Activated CD4-positive, alpha-beta T cell treated with anti-CD3 and anti-CD28 coated beads, Interleukin-2, amount 10 ng/mL, durations not matched to agents 7 days and 5 days (primary cell): ENCODE results near the gene CUX1. TPM values are rescaled to one million over a fixed set of nuclear protein-coding genes. Genes with fewer than 3 reads are reported as not detected.

Experiments used
- CTCF ChIA-PET: fragments of 350-600 bp; sonication (Branson Sonifier 250); formaldehyde crosslinking; loops from one replicate; lab custom pipeline; 2021; ENCODE audit warnings: antibody characterized with exemption; lab: Charles Lee
- POLR2A ChIA-PET: fragments of 350-600 bp; sonication (Branson Sonifier 250); formaldehyde crosslinking; loops from one replicate; lab custom pipeline; 2021; ENCODE audit warnings: antibody characterized with exemption; lab: Charles Lee
- DNase-seq: peaks from one replicate; pipeline ENCODE4 v3.0.0-alpha.2; 2020
- H3K27ac Mint-ChIP-seq: one replicate; pipeline ENCODE4 v1.8.0; 2021; ENCODE audit warnings: mild to moderate bottlenecking, moderate library complexity, mixed read lengths
- H3K27me3 Mint-ChIP-seq: one replicate; pipeline ENCODE4 v1.8.0; 2021; ENCODE audit warnings: mixed read lengths
- H3K36me3 Mint-ChIP-seq: one replicate; pipeline ENCODE4 v1.8.0; 2021; ENCODE audit warnings: low read depth, mixed read lengths
- H3K4me1 Mint-ChIP-seq: one replicate; pipeline ENCODE4 v1.8.0; 2021; ENCODE audit warnings: mixed read lengths
- H3K4me3 Mint-ChIP-seq: one replicate; pipeline ENCODE4 v1.8.0; 2021; ENCODE audit warnings: mild to moderate bottlenecking, moderate library complexity, mixed read lengths
- H3K9me3 Mint-ChIP-seq: one replicate; pipeline ENCODE4 v1.8.0; 2021; ENCODE audit warnings: mixed read lengths
- total RNA-seq, 2 experiments: library from RNA; stranded (reverse); gene quantifications; one replicate each; pipeline ENCODE4 v1.2.3, GENCODE V29; 2021

Gene CUX1
- total RNA-seq, 2 experiments from 2014 or later: 27.8 to 34.7 TPM

GRCh38 chr7:101890749-101891523 is 73.5 kb downstream of the CUX1 start:
- no peak overlapping the region for H3K27ac Mint-ChIP-seq
- no peaks in the 10 kb centered on the region for H3K27me3 Mint-ChIP-seq
- H3K9me3 Mint-ChIP-seq: no peaks in the 10 kb centered on the region
- POLR2A ChIA-PET: no interaction called here
- peaks cover 1% of the 10 kb centered on the region for H3K4me1 Mint-ChIP-seq
- H3K4me3 Mint-ChIP-seq: no peak overlapping the region
- no peak for DNase-seq
- no peaks in the 10 kb centered on the region for H3K36me3 Mint-ChIP-seq
- CTCF ChIA-PET: no interaction called here

DNA sequence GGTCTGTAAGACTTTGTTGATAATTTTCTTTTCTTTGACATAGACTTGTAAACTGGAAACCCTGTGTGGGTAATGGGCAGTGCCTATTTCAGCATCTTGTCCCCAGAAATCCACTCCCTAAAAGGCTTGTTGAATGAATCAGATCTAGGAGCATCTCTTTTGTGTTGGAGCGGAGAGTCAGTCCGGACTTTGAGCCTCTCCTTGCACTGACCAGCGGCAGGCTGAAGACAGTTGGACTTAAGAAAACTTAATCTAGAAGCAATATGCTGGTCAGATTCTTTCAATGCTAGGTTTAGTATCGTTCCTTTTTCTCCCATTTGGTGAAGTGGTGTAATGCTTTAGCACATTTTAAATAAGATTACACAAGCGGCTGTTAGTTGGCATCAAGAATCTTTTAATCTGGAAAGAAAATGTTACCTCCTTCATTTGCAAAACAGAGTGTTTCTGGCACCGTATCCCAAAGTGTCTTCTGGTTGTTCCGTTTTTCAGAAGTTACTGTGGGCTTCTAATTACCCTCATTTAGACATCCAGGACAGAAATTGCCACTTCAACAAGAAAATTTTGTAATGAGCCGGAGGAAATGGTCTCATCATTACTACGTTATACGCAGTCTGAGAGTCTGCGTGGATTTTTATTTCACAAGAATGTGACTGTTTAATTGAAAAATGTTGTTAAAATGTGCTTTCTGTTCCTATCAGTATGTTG is 74.7 kb downstream of the CUX1 start:
- Mint-ChIP-seq H3K27me3 (no peaks in the 10 kb centered on the region), H3K4me3 (no peak overlapping the region), H3K27ac (no peak overlapping the region), H3K4me1 (no peaks in the 10 kb centered on the region), H3K9me3 (no peaks in the 10 kb centered on the region), H3K36me3 (no peaks in the 10 kb centered on the region)
- ChIA-PET POLR2A (no interaction called here), CTCF (interaction anchor here (0.7 to 1.2 kb wide), 2 partner anchors 8 to 337 kb away, joined by 3 read pairs; no protein-coding TSS in a partner anchor)
- no peak for DNase-seq

- CTCF ChIA-PET: interaction anchor here (1.1 to 1.2 kb wide), 2 partner anchors 9 to 36 kb away, joined by 3 read pairs; no protein-coding TSS in a partner anchor
- Mint-ChIP-seq H3K4me3 (no peak overlapping the region), H3K27me3 (no peaks in the 10 kb centered on the region), H3K36me3 (no peaks in the 10 kb centered on the region), H3K4me1 (no peaks in the 10 kb centered on the region), H3K27ac (no peak overlapping the region), H3K9me3 (no peaks in the 10 kb centered on the region)
- no peak for DNase-seq
- POLR2A ChIA-PET: no interaction called here
Measured at GRCh38 chr7:101893341-101894082, 76.1 kb downstream of the CUX1 start.

DNA sequence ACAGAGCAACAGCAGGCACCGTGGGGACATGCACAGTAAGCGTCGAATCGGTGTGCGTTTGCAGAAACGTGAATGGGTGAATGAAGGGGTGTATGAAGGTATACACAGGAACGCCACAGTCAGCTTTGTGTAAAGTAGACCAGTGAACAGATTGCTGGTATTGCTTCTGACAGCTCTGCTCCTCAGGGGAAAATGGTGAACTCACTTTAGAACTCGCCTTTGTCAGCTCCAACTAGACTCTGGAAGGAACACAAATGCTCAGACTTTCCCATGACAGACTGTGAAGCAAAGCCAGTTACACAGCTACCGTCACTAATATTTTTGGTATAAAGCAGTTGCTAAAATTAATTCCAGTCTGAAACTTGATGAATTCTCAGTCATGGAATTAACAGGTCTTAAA is 78.9 kb downstream of the CUX1 start:
- Mint-ChIP-seq H3K27me3 (no peaks in the 10 kb centered on the region), H3K36me3 (no peaks in the 10 kb centered on the region), H3K4me1 (no peaks in the 10 kb centered on the region), H3K9me3 (no peaks in the 10 kb centered on the region), H3K27ac (no peak overlapping the region), H3K4me3 (no peak overlapping the region)
- CTCF ChIA-PET: no interaction called here
- no peak for DNase-seq
- POLR2A ChIA-PET: no interaction called here

GRCh38 chr7:101896941-101897340 is 79.5 kb downstream of the CUX1 start:
- DNase-seq: no peak
- Mint-ChIP-seq H3K27me3 (no peaks in the 10 kb centered on the region), H3K27ac (no peak overlapping the region), H3K36me3 (no peaks in the 10 kb centered on the region), H3K4me3 (no peak overlapping the region), H3K9me3 (no peaks in the 10 kb centered on the region), H3K4me1 (no peaks in the 10 kb centered on the region)
- POLR2A ChIA-PET: interaction anchor here (0.6 kb wide), 1 partner anchor 23 kb away, joined by 3 read pairs; no protein-coding TSS in a partner anchor
- CTCF ChIA-PET: no interaction called here

- ChIA-PET POLR2A (no interaction called here), CTCF (interaction anchor here (0.5 to 0.6 kb wide), 2 partner anchors 193 to 246 kb away, joined by 3 read pairs; no protein-coding TSS in a partner anchor)
- no peaks in the 10 kb centered on the region for H3K27me3 Mint-ChIP-seq
- H3K4me3 Mint-ChIP-seq: no peak overlapping the region
- H3K36me3 Mint-ChIP-seq: no peaks in the 10 kb centered on the region
- H3K4me1 Mint-ChIP-seq: no peaks in the 10 kb centered on the region
- H3K9me3 Mint-ChIP-seq: no peaks in the 10 kb centered on the region
- DNase-seq: no peak
- H3K27ac Mint-ChIP-seq: no peak overlapping the region
Measured at GRCh38 chr7:101898106-101898505, 80.7 kb downstream of the CUX1 start.

- CTCF ChIA-PET: no interaction called here
Measured at GRCh38 chr7:101899616-101900015, 82.2 kb downstream of the CUX1 start.

DNA sequence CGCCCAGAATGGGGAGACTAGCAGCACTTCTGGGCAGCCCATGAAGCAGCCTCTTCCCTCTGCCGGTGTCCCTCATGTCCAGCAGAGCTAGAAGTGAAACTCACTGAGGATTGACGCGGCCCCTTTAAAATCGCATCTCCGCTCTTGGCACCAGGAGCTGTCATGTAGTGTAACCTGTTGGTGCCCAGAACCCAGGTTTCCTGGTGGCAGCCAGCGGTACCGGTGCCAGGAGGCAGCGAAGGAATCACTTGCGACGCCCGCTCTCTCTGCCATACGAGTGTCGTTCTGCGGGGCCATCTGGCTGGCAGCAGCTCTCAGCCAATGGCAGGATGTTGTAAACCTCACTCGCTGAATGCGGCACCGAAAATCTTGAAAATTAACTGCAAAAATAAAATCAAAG is 82.7 kb downstream of the CUX1 start:
- Mint-ChIP-seq H3K36me3 (no peaks in the 10 kb centered on the region), H3K4me3 (no peak overlapping the region), H3K27ac (no peak overlapping the region), H3K4me1 (no peaks in the 10 kb centered on the region), H3K27me3 (no peaks in the 10 kb centered on the region), H3K9me3 (no peaks in the 10 kb centered on the region)
- POLR2A ChIA-PET: no interaction called here
- DNase-seq: no peak
- CTCF ChIA-PET: no interaction called here

More at GRCh38 chr7:101899616-101900015, 82.2 kb downstream of the CUX1 start:
- H3K9me3 Mint-ChIP-seq: no peaks in the 10 kb centered on the region
- POLR2A ChIA-PET: no interaction called here
- H3K27me3 Mint-ChIP-seq: no peaks in the 10 kb centered on the region
- no peak overlapping the region for H3K27ac Mint-ChIP-seq
- no peaks in the 10 kb centered on the region for H3K4me1 Mint-ChIP-seq
- H3K4me3 Mint-ChIP-seq: no peak overlapping the region
- H3K36me3 Mint-ChIP-seq: no peaks in the 10 kb centered on the region
- no peak for DNase-seq

- Mint-ChIP-seq H3K4me1 (no peaks in the 10 kb centered on the region), H3K27ac (no peak overlapping the region), H3K27me3 (no peaks in the 10 kb centered on the region), H3K4me3 (no peak overlapping the region), H3K36me3 (no peaks in the 10 kb centered on the region), H3K9me3 (no peaks in the 10 kb centered on the region)
- ChIA-PET POLR2A (no interaction called here), CTCF (no interaction called here)
- DNase-seq: no peak
Measured at GRCh38 chr7:101901661-101902491, 84.5 kb downstream of the CUX1 start.

DNA sequence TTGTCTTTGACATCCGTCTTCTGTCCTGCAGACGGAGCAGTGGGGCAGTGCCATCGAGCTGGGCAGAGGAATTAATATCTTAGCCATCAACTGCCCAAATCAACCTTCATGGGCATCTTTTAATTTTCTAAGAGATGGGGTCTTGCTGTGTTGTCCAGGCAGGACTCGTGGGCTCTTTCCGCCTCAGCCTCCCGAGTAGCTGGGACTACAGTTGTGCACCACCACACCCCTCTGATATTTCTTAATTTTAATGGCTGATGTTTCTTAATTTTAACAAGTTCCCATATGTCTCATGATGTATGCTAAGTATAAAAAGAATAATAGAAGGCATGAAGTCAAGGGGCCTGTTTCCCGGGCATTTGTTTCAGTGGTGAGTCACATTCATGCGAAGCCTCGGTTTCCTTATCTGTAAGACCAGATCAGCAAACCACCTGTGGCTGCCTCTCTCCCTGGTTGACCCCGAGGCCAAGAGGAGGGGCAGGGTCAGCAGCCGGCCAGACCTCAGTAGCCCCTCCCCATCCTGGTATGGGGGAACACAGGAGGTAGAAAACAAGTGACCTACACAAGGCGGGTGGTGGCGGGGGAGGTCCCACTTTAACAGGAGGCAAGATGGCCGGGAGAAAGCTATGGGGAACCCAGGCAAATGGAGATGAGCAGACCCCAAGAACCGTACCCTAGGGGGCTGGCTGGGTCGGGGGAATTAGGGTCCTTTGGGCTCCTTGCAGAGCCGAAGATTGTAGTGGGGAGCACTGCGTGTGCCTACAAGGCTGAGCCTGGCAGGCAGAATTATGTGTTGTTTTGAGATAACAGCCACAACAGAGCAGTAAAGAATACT is 85.5 kb downstream of the CUX1 start:
- no peak overlapping the region for H3K27ac Mint-ChIP-seq
- no peaks in the 10 kb centered on the region for H3K27me3 Mint-ChIP-seq
- no peak overlapping the region for H3K4me3 Mint-ChIP-seq
- POLR2A ChIA-PET: no interaction called here
- no peaks in the 10 kb centered on the region for H3K9me3 Mint-ChIP-seq
- no peak for DNase-seq
- H3K4me1 Mint-ChIP-seq: no peaks in the 10 kb centered on the region
- CTCF ChIA-PET: interaction anchor here (0.5 kb wide), 2 partner anchors 14 to 54 kb away, joined by 3 to 4 read pairs; no protein-coding TSS in a partner anchor
- H3K36me3 Mint-ChIP-seq: no peaks in the 10 kb centered on the region

DNA sequence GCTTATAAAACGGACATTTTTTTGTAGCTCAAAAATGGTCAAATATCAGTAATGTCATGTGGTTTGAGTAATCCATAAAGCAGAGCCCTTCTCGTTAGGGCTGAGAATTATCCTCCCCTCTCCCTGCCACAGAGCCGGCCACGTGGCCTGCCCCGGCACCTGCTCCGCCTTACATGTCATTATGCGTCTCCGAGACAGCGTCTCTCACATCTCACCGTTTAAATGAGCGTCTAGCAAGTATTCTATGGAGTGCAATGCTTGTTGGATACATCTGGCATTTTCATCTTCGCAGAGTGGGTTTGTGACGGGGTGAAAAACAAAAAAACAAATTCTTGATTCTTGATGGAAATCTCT is 86.1 kb downstream of the CUX1 start:
- Mint-ChIP-seq H3K9me3 (no peaks in the 10 kb centered on the region), H3K4me3 (no peak overlapping the region), H3K27me3 (no peaks in the 10 kb centered on the region), H3K27ac (no peak overlapping the region), H3K36me3 (no peaks in the 10 kb centered on the region), H3K4me1 (no peaks in the 10 kb centered on the region)
- ChIA-PET POLR2A (no interaction called here), CTCF (interaction anchor here (0.5 kb wide), 2 partner anchors 13 to 55 kb away, joined by 3 to 4 read pairs; no protein-coding TSS in a partner anchor)
- DNase-seq: no peak
